KMS-11 (cell line): ENCODE data around the gene SYT1.

Source experiments
- H2AFZ ChIP-seq: fragments of 200-600 bp; sonication (generic); 2 replicates; pipeline ENCODE4 v1.6.1; 2016; ENCODE audit warnings: antibody characterized with exemption, mixed run types, low read depth
- H3K27ac ChIP-seq: fragments of 200-600 bp; sonication (generic); 2 replicates; pipeline ENCODE4 v1.6.1; 2016; ENCODE audit warnings: mild to moderate bottlenecking, mixed run types
- H3K27me3 ChIP-seq: fragments of 200-600 bp; sonication (generic); 2 replicates; pipeline ENCODE4 v1.6.1; 2017; ENCODE audit warnings: mild to moderate bottlenecking, low read depth, mixed run types, moderate library complexity; ENCODE audit not compliant: insufficient read depth
- H3K36me3 ChIP-seq: fragments of 200-600 bp; sonication (generic); 2 replicates; pipeline ENCODE4 v1.6.1; 2017; ENCODE audit warnings: mild to moderate bottlenecking, mixed run types; ENCODE audit not compliant: insufficient read depth
- H3K4me1 ChIP-seq: fragments of 200-600 bp; sonication (generic); 2 replicates; pipeline ENCODE4 v1.6.1; 2016; ENCODE audit warnings: mild to moderate bottlenecking, low read depth, mixed run types; ENCODE audit not compliant: poor library complexity, severe bottlenecking
- H3K4me2 ChIP-seq: fragments of 200-600 bp; sonication (generic); 2 replicates; pipeline ENCODE4 v1.7.0; 2016; ENCODE audit warnings: mild to moderate bottlenecking, mixed run types
- H3K4me3 ChIP-seq: fragments of 200-600 bp; sonication (generic); IDR thresholded peaks from 2 replicates; pipeline ENCODE4 v1.6.1; 2017; ENCODE audit warnings: low read depth, low read length, mixed read lengths; ENCODE audit not compliant: insufficient read depth
- H3K79me2 ChIP-seq: fragments of 200-600 bp; sonication (generic); 2 replicates; pipeline ENCODE4 v1.6.1; 2016; ENCODE audit warnings: low read depth, mixed run types; ENCODE audit not compliant: insufficient read depth
- H3K9ac ChIP-seq: fragments of 200-600 bp; sonication (generic); 2 replicates; pipeline ENCODE4 v1.6.1; 2016; ENCODE audit warnings: mild to moderate bottlenecking, mixed run types
- H4K20me1 ChIP-seq: fragments of 200-600 bp; sonication (generic); 2 replicates; pipeline ENCODE4 v1.6.1; 2016; ENCODE audit warnings: mild to moderate bottlenecking, mixed run types; ENCODE audit not compliant: insufficient read depth
- TF ChIP-seq, protein P1 (sequence below): fragments of 200-600 bp; sonication (generic); conservative IDR thresholded peaks from 2 replicates; pipeline ENCODE4 v1.6.1; 2017; ENCODE audit warnings: low read depth, mild to moderate bottlenecking, antibody characterized with exemption, low read length, moderate library complexity, mixed read lengths

The SYT1 gene

DNA sequence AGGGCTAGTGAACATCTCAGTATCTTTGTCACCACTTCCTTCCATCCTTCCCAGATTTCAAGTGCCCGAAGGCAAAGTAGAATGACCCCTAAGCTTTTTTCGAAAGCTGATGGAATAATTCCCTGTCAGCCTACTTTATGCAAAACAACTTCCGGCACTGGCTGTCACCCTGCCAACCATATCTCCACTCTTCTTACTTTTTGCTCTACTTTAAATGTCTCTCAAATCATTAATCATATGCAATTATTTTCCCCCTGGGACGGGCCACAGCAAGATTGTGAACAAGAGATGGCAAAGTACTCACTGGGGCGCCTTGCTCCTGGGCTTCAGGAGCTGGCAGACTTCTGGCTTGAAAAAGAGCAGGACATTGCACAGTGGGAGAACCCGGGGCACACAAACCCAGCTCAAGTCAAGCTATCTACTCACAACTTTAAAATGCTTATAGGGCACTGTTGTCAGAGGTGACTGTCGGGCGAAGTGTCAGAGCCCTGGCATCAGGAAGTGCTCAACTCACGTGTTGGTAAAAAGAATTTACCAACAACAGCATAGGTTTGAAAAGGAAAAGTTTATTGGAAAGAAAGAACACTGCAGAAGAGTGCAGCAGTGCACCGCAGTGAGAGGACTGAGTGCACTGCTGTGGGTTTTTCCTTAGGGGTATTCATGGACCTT, 452.7 kb downstream of the SYT1 start:
- Histone ChIP-seq H3K79me2 (no peaks in the 10 kb centered on the region), H3K4me3 (no peak overlapping the region), H3K4me1 (no peaks in the 10 kb centered on the region), H3K9ac (no peak overlapping the region), H4K20me1 (no peaks in the 10 kb centered on the region), H3K4me2 (no peak overlapping the region), H3K27me3 (no peaks in the 10 kb centered on the region), H2AFZ (no peak overlapping the region), H3K27ac (no peak overlapping the region), H3K36me3 (no peaks in the 10 kb centered on the region)
- TF ChIP-seq, protein P1, sequence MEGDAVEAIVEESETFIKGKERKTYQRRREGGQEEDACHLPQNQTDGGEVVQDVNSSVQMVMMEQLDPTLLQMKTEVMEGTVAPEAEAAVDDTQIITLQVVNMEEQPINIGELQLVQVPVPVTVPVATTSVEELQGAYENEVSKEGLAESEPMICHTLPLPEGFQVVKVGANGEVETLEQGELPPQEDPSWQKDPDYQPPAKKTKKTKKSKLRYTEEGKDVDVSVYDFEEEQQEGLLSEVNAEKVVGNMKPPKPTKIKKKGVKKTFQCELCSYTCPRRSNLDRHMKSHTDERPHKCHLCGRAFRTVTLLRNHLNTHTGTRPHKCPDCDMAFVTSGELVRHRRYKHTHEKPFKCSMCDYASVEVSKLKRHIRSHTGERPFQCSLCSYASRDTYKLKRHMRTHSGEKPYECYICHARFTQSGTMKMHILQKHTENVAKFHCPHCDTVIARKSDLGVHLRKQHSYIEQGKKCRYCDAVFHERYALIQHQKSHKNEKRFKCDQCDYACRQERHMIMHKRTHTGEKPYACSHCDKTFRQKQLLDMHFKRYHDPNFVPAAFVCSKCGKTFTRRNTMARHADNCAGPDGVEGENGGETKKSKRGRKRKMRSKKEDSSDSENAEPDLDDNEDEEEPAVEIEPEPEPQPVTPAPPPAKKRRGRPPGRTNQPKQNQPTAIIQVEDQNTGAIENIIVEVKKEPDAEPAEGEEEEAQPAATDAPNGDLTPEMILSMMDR, result no peak

DNA sequence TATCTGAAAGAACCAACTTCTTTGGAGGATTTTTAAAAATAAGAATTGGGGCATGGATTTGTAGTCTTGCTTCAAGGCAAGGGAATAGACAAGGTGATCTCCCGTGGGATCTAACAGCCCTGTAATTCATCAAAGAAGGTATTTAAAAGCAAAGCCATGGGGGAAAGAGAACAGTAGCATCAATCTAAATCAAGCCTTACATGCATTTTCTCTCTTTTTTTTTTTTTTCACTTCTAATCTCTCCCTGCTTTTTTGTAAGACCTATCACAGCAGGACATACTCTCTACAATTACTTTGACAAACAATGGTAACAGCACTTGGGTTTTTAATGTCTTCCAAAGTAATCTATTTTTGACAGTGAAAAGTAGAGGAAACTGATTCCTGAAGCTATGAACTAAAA, 458.3 kb downstream of the SYT1 start:
- H3K36me3 ChIP-seq, result no peaks in the 10 kb centered on the region
- TF ChIP-seq, protein P1, result no peak
- H3K9ac ChIP-seq, result no peak overlapping the region
- H3K4me2 ChIP-seq, result no peak overlapping the region
- no peaks in the 10 kb centered on the region for H3K27me3 ChIP-seq
- H4K20me1 ChIP-seq, result no peaks in the 10 kb centered on the region
- H3K27ac ChIP-seq, result no peak overlapping the region
- no peaks in the 10 kb centered on the region for H3K4me1 ChIP-seq
- H3K79me2 ChIP-seq, result no peaks in the 10 kb centered on the region
- no peak overlapping the region for H2AFZ ChIP-seq
- H3K4me3 ChIP-seq, result no peak overlapping the region

DNA sequence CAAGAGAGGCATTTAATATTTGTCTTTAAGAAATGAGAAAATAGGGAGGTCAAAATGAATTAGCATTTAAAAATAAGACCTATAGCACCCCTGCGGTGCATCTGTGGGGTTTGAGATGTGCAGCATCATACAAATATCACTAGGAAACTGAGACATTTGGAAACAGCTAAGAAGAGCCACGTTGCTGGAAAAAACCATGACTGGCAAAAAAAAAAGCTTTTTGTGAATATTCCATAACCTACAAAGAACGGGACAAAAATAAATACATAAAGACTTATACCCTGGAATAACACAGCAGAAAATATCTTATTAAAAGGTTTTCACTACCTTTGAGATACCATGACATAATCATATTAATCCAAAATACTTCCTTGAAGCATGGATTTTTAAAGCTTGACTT, 460.0 kb downstream of the SYT1 start:
- no peaks in the 10 kb centered on the region for H3K27me3 ChIP-seq
- TF ChIP-seq, protein P1, result no peak
- no peak overlapping the region for H3K4me3 ChIP-seq
- no peak overlapping the region for H3K27ac ChIP-seq
- H3K4me2 ChIP-seq, result no peak overlapping the region
- H2AFZ ChIP-seq, result no peak overlapping the region
- no peaks in the 10 kb centered on the region for H3K79me2 ChIP-seq
- no peaks in the 10 kb centered on the region for H3K36me3 ChIP-seq
- H3K9ac ChIP-seq, result no peak overlapping the region
- H4K20me1 ChIP-seq, result no peaks in the 10 kb centered on the region
- no peaks in the 10 kb centered on the region for H3K4me1 ChIP-seq

DNA sequence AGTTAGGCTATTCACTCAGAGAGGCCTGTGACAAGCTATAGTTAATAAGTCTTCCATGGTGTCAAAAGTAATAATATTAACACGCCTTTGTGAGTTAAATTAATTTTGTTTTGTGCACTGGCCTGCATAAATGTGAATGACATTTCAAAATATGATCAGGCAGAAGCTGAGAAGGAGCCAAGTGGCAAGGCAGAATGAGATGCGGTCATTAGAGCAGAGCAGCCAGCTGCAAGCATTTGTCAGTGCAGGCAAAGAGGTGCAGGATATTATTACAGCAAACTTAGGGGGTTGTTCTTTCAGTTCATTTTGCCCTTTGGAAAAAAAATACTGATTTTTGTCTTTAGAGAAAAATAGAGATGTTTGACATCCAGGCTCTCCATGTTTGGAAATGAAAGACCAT, 461.6 kb downstream of the SYT1 start:
- Histone ChIP-seq H3K4me2 (no peak overlapping the region), H3K4me1 (no peaks in the 10 kb centered on the region), H3K9ac (no peak overlapping the region), H3K36me3 (no peaks in the 10 kb centered on the region), H3K27me3 (no peaks in the 10 kb centered on the region), H4K20me1 (no peaks in the 10 kb centered on the region), H3K79me2 (no peaks in the 10 kb centered on the region), H3K4me3 (no peak overlapping the region), H2AFZ (no peak overlapping the region), H3K27ac (no peak overlapping the region)
- TF ChIP-seq, protein P1, result no peak
